SH-SY5Y (cell line): ENCODE data around the gene ASB14.

Experiments
- GATA2 ChIP-seq: IDR thresholded peaks from 2 replicates; pipeline ENCODE4 v1.6.1; 2011; ENCODE audit warnings: mild to moderate bottlenecking, low read depth, low read length
- GATA3 ChIP-seq: IDR thresholded peaks from 2 replicates; pipeline ENCODE4 v1.6.1; 2011; ENCODE audit warnings: low read depth, mild to moderate bottlenecking, low read length, moderate library complexity

GRCh38 chr3:57256844-57257243 lies 35.6 kb downstream of the ASB14 start:
- TF ChIP-seq GATA2, result no peak
- no peak for TF ChIP-seq GATA3
